NCI-H2029 (cell line): ENCODE results near the gene URI1.
"Not testable (repeated sequence)": the region's sequence is repeated elsewhere in the genome, so short reads cannot be mapped to it uniquely, and the experiment has no call there.

Experiments used
- DNase-seq: peaks from one replicate; lab custom pipeline; 2025; lab: John Stamatoyannopoulos, UW

URI1 gene

GRCh38 chr19:30026933-30027332 lies 84.9 kb downstream of the URI1 start:
- DNase-seq, result no peak

DNA sequence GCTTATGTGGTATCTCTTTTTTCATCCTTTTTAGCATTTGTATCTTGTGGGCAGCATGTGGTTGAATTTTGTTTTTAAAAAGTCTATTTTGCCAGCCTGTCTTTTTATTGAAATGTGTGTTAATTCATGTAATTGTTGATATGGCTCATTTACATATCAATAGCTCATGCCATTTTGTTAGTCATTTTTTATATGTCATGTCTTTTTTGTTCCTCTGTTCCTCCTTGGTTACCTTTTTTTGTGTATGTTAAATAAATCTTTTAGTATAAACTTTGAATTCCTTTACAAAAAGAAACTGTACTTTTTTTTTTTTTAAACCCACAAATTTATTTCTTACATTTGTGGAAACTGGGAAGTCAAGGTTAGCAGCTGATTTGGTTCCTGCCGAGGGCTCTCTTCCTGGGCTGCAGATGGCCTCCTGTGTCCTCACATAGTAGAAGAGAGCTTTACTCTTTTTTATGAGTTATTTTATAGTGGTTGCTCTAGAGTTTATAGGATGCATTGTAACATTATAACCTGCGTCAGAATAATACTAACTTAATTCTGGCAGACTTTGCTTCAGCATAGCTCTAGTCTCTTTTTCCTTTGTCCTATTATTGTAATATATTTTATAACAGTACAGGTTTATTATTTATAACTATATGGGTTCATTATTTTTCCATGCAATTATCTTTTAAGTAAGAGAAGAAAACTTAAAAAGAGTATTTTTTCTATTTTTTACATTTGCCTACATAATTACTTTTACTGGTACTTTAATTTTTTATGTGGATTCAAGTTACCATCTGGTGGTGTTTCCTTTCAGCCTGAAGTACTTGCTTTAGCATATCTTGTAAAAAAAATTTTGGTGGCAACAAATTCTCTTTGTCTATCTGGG lies 86.3 kb downstream of the URI1 start:
- no peak for DNase-seq

DNA sequence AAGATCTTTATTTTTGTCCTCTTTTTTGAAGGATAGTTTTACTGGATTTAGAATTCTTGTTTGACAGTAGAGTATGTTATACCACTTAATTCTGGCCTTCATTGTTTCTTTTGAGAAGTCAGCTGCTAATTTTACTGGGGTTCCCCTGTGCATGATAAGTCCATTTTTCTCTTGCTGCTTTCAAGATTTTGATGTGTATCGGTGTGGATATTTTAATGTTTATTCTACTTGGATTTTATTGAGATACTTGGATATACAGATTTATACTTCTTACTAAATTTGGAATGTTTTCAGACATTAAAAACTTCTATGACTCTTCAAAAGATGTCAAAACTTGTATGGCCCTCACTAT lies 86.9 kb downstream of the URI1 start:
- DNase-seq, result no peak

GRCh38 chr19:30029721-30030510 lies 87.9 kb downstream of the URI1 start:
- no peak for DNase-seq

DNA sequence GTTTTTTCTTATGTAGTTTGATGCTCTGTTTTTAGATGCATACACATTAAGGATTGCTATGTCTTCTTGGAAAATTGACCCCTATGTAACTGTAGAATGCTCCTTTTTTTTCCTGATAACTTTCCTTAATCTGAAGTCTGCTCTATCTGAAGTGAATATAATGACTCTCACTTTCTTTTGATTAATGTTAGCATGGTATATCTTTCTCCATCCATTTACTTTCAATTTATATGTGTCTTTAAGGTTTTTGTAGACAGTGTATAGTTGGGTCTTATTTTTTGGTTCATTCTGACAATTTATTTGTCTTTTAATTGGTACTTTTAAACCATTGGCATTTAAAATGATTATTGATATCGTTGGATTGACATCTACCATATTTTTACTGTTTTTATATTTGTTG lies 92.3 kb downstream of the URI1 start:
- no peak for DNase-seq

DNA sequence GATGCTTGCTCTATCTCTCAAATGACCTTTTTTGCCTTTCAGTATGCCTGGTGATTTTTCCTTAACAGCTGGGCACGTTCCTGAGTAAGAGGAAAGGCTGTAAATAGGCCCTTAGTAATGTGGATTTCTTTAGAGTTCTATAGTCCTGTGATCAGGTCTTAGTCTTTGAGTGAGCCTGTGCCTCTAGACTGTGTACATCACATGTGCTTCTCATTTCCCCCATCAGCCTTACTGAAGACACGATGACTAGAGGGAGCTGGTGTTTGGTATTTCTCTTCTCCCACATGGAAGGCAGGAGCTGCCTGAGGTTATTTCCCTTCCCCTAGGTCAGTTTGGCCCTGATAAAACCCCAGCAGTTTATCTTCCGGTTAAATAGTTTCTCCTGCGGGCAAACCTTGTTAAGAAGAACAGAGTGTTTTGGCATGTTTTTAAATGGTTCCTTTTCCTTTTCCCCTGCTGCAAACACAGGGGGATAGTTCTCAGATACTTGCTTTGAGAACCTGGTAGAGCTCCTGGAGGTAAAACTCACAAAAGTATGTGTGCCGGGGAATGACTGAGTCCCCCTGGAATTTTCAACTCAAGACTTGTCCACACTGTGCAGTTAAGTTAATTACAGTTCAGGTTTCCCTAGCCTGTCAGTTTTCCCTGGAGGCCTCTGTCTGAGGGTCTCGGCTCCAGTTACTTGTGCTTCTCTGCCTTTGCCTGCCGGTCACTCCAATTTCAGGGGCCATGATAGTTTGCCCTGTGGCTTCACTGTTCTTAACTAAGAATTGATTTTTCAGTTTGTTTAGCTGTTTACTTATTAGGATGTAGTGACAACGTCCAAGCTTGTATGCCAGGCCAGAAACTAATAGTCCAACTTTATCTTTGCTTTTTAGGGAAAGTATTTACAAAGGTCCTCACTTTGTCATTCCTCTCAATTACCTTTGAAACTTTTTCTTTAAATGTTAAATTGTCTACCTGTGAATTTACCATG lies 94.4 kb downstream of the URI1 start:
- no peak for DNase-seq

DNA sequence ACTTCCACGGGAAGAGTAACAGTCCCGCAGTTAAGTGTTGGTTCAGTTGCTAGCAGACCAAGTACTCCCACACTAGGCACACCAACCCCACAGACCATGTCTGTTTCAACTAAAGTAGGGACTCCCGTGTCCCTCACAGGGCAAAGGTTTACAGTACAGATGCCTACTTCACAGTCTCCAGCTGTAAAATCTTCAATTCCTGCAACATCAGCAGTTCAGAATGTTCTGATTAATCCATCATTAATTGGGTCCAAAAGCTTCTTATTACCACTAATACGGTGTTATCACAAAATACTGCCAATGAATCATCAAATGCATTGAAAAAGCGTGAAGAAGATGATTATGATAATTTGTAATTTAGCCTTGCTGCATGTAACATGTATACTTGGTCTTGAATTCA lies 95.8 kb downstream of the URI1 start:
- DNase-seq, result no peak

GRCh38 chr19:30041931-30042330 lies 99.9 kb downstream of the URI1 start:
- DNase-seq, result not testable (repeated sequence)

DNA sequence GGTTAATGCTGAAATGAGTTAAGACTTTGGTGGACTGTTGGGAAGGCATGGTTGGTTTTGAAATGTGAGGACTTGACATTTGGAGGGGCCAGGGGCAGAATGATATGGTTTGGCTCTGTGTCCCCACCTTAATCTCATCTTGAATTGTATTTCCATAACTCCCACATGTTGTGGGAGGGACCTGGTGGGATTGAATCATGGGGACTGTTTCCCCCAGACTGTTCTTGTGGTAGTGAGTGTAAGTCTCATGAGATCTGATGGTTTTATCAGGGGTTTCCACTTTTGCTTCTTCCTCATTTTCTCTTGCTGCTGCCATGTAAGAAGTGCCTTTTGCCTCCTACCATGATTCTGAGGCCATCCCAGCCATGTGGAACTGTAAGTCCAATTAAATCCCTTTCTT lies 101.0 kb downstream of the URI1 start:
- not testable (repeated sequence) for DNase-seq

DNA sequence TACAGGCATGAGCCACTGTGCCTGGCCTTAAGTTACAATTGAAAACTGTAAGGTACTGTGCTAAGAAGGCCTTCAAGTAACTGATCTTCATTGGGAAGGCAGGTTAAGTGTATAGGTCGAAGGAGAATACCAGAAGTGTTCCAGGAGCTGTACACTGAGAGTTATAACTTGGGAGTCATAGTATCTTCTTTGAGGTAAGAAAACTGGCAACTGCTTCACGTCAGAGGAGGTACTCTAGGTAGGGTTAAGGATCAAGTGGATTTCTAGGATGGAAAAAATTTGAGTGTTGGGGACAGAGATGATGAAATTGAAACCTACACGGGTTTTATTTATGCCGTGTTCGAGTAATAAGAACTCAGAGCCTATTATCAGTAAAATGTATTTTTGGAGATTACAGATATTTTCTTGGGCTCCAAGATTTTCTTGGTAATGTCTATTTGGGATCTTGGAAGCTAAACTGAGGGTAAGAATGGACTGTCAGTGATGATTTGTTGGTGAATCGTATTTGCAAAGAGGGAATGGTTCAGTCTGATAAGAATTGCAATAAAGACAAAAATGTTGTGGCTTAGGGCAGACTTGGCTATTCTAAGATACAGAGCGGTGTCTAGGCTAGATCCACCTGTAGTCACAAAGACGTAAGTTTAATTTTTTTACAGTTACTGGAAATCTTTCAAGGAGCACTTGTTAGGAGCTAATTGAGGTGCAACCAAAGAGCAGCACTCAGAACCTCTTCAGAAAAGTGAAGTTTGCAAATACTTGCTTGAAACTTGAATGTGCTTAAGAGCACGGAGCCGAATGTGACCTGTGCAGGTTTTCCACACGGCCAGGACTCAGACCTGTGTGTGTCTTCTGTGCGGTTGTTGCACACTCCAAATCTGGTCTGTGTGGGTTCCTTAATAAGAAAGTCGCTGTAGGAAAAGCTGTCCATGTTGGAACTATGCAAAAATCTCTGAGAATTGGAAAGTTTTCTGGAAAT lies 102.5 kb downstream of the URI1 start:
- no peak for DNase-seq

DNA sequence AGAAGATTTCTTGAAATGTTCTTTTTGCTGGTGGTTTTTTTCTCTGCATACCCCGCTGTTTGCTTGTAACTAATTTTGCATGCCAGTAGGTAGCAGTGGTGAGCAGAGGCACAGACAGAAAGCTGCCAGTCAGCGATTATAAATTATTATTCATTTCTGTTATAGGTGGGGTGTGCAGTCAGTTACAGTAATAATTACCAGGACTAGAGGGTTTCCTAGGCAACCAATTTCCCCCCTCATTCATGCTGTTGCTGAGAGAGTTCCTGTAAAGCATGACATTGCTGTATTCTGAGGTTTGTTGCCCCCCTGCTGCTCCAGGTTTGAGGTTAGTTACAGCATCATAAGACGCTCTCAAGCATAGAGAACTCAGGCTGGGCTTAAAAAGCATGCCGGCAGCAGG lies 104.5 kb downstream of the URI1 start:
- no peak for DNase-seq

DNA sequence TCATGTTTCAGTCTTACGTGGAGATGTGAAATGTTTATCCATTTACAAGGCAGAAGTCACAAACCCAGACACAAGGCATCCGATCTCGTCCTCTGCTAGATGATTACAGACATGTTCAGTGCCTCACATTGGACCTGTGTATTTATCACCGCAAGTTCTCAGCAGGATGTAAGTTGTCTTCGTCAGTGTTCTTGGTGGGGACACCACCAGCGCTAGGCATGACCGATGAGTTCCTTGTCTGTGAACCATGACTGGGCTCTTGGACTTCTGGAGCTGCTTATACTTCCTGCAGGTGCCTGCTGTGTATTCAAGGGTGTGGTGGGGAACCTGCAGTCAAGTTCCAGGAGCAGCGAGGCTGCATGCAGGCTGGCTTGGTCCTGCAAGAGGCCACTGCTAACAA lies 105.4 kb downstream of the URI1 start:
- no peak for DNase-seq

DNA sequence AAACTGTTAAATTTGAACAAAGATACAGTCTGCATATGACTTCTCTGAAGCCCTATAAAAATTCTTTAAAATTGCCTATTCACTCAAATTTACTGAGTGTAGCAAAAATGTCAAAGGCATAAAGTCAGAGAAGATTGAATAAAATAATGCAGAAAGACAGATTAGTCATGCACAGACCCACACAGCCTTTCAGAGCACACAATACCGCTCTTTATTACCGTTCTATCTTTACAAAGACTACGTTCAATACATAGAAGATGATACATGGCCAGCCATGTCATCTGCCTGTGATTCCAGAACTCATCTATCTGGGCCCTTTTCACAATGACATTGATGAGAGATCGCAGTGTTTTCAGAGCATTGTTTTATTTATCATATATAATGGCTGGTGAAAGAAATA lies 107.2 kb downstream of the URI1 start:
- no peak for DNase-seq

DNA sequence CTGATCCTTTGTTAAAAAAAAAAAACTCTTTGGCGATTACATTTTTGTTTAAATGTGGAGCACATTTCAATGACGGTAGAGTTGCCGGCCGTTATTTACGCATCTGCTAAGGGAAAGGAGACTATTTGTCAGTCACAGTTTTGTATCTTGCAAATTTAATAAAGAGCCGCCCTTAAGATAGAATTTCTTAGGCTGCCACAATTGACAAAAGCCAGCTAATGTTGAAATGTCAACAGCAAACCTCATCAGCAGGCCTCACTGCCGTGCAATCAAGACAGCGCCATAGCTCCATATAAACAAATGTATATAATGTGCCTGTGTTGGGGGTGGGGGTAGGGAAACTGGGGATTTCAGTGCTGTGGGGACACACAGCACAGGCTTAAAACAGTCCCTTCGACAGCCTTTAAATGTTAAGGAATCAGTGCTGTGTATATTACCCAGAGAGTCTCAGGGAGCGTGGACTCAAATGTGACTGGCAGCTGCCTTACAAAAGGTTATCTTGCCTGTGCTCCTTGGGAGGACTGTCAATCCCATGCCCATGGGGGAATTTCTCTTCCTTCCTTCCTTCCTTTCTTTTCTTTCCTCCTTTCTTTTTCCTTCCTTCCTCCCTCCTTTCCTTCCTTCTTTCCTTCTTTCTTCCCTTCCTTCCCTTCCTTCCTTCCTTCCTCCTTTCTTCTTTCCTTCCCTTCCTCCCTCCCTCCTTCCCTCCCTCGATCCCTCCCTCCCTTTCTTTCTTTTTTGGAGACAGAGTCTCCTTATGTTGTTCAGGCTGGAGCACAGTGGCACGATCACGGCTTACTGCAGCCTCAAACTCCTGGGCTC lies 108.0 kb downstream of the URI1 start:
- DNase-seq, result no peak

- no peak for DNase-seq
Measured at GRCh38 chr19:30052122-30053075, 110.4 kb downstream of the URI1 start.

GRCh38 chr19:30053558-30053957 lies 111.5 kb downstream of the URI1 start:
- DNase-seq, result no peak

- no peak for DNase-seq
Measured at GRCh38 chr19:30054210-30054609, 112.2 kb downstream of the URI1 start.

- no peak for DNase-seq
Measured at GRCh38 chr19:30056580-30056979, 114.5 kb downstream of the URI1 start.
